Gastrocnemius medialis (tissue), 4 donors: ENCODE measurements around the gene RCN2. TPM values are rescaled to one million over a fixed set of nuclear protein-coding genes. Genes with fewer than 3 reads are reported as not detected.
A peak's percentile ranks its signal among the peaks of the same experiment; 100 is the strongest.

Experiments used
- ATAC-seq, 2 donors: fragments of 150-250 bp; one replicate each; pipeline ENCODE4 v1.9.1; 2016
- DNase-seq, 2 donors: peaks; one replicate each; pipeline ENCODE4 v3.0.0-alpha.2; 2019
- H3K27ac ChIP-seq, 4 donors: fragments of 200-600 bp; sonication (generic); 1 replicate in 1 of 4; 2 replicates in 3 of 4; pipeline ENCODE4 v1.5.1; 2016 to 2018; ENCODE audit warnings: mild to moderate bottlenecking in 2 of 4, moderate library complexity in 1 of 4
- H3K27me3 ChIP-seq, 3 donors: fragments of 200-600 bp; sonication (generic) in 2 of 3; 1 replicate in 1 of 3; 2 replicates in 2 of 3; pipeline versions ENCODE4 v1.5.1 to v1.6.0; 2016 to 2019; ENCODE audit warnings: mild to moderate bottlenecking in 1 of 3, moderate library complexity in 1 of 3
- H3K36me3 ChIP-seq, 2 donors: fragments of 200-600 bp; sonication (generic) in 1 of 2; one replicate each; pipeline ENCODE4 v1.5.1; 2017 to 2018
- H3K4me1 ChIP-seq, 2 donors: fragments of 200-600 bp; sonication (generic) in 1 of 2; one replicate each; pipeline ENCODE4 v1.5.1; 2016 to 2017; ENCODE audit warnings: mild to moderate bottlenecking in 2 of 2
- H3K4me3 ChIP-seq, 4 donors: fragments of 200-600 bp; sonication (generic) in 3 of 4; 1 replicate in 1 of 4; 2 replicates in 3 of 4; pipeline ENCODE4 v1.5.1; 2016 to 2019; ENCODE audit warnings: mild to moderate bottlenecking in 2 of 4
- H3K9me3 ChIP-seq, 3 donors: fragments of 200-600 bp; sonication (generic) in 2 of 3; 1 replicate in 1 of 3; 2 replicates in 2 of 3; pipeline ENCODE4 v1.5.1; 2016 to 2019
- POLR2A ChIP-seq, 2 donors: fragments of 450-650 bp; IDR thresholded peaks; one replicate each; pipeline ENCODE4 v1.6.1; 2017; ENCODE audit warnings: antibody characterized with exemption in 2 of 2, mild to moderate bottlenecking in 2 of 2, moderate library complexity in 2 of 2
- in situ Hi-C, 4 donors: fragments of 200-750 bp; cut with MboI; loops; one replicate each; pipeline versions ENCODE4 v1.15.0 to v1.8.0; 2017; ENCODE audit warnings: low sequenced_read_pairs in 4 of 4
- intact Hi-C: fragments of 100-400 bp; cut with DNase I; formaldehyde crosslinking; loops from one replicate; pipeline ENCODE4 v1.15.1; 2023; ENCODE audit warnings: low total_unique reads
- total RNA-seq, 4 donors: library from RNA; depleted of rRNA; stranded (reverse); fragments of >200 nt; gene quantifications; one replicate each; pipeline versions ENCODE4 v1.1.0 to v1.2.3, GENCODE V29; 2016
- TF ChIP-seq, protein P1 (sequence below), 5 experiments: fragments of 450-650 bp in 3 of 5; fragments of 200-600 bp in 2 of 5; sonication (generic) in 2 of 5; IDR thresholded peaks in 4 of 5; conservative IDR thresholded peaks in 1 of 5; 1 replicate in 4 of 5; 2 replicates in 1 of 5; pipeline ENCODE4 v1.5.1; 2016 to 2019; ENCODE audit warnings: antibody characterized with exemption in 5 of 5, mild to moderate bottlenecking in 3 of 5, moderate library complexity in 3 of 5

The RCN2 gene
- total RNA-seq, 4 donors from 2014 or later, result 23.2 to 32.2 (median 30.4) TPM

DNA sequence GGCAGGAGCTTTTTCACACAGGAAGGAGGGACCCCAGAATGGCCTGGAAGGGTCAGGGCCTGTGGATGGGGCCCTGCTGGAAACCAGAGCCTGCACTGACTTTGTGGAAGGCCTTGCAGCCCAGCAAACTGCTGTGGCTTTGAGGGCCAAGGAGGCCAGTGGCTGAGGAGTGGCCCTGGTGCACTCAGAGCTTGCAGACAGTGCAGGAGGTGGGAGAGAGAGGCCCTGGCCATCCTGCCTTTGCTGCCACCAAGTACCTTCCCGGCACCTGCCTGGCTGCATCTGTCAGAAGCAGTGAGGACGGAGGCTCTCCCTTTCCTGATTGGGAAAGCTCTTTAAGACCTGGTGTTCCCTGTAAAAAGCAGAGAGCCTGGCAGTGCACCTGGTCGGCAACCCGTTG lies 69.8 kb downstream of the RCN2 start:
- in situ Hi-C loops, result no loop called here
- Histone ChIP-seq H3K9me3 (no peaks in the 10 kb centered on the region), H3K36me3 (no peaks in the 10 kb centered on the region), H3K4me3 (no peak overlapping the region), H3K27ac (no peak overlapping the region), H3K4me1 (peaks cover 0 to 4% of the 10 kb centered on the region in 2 donors), H3K27me3 (no peaks in the 10 kb centered on the region)
- ATAC-seq (no peak), DNase-seq (no peak)
- intact Hi-C loops, result no loop called here
- TF ChIP-seq, protein P1, sequence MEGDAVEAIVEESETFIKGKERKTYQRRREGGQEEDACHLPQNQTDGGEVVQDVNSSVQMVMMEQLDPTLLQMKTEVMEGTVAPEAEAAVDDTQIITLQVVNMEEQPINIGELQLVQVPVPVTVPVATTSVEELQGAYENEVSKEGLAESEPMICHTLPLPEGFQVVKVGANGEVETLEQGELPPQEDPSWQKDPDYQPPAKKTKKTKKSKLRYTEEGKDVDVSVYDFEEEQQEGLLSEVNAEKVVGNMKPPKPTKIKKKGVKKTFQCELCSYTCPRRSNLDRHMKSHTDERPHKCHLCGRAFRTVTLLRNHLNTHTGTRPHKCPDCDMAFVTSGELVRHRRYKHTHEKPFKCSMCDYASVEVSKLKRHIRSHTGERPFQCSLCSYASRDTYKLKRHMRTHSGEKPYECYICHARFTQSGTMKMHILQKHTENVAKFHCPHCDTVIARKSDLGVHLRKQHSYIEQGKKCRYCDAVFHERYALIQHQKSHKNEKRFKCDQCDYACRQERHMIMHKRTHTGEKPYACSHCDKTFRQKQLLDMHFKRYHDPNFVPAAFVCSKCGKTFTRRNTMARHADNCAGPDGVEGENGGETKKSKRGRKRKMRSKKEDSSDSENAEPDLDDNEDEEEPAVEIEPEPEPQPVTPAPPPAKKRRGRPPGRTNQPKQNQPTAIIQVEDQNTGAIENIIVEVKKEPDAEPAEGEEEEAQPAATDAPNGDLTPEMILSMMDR (IDR thresholded peaks at IDR 0.05 in 4 of 5, conservative IDR thresholded peaks at IDR 0.05 in 1 of 5), result no peak
- no peak for TF ChIP-seq POLR2A (IDR thresholded peaks at IDR 0.05)

DNA sequence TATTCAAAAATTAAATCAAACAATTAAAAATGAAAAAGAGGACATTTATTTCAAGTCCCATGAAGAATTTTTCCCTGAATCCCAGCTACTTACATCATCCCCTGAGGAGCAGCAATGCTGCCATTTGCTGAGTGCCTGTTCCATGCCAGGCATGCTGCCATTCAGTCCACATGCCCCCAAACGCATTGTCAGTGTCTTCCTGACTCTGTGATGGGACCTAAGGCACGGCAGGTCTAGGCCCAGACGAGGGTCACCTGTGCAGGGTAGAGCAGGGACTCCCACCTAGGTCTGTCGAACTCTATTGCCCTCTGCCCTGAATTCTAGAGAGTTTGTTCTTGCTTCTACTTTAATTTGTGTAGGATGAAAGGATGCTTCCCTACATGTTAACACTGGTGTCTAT lies 70.4 kb downstream of the RCN2 start:
- DNase-seq (no peak), ATAC-seq (no peak)
- Histone ChIP-seq H3K4me1 (no peaks in the 10 kb centered on the region), H3K9me3 (no peaks in the 10 kb centered on the region), H3K4me3 (no peak overlapping the region), H3K27ac (no peak overlapping the region), H3K27me3 (no peaks in the 10 kb centered on the region), H3K36me3 (no peaks in the 10 kb centered on the region)
- TF ChIP-seq POLR2A (IDR thresholded peaks at IDR 0.05), result no peak
- in situ Hi-C loops, result no loop called here
- intact Hi-C loops, result no loop called here

DNA sequence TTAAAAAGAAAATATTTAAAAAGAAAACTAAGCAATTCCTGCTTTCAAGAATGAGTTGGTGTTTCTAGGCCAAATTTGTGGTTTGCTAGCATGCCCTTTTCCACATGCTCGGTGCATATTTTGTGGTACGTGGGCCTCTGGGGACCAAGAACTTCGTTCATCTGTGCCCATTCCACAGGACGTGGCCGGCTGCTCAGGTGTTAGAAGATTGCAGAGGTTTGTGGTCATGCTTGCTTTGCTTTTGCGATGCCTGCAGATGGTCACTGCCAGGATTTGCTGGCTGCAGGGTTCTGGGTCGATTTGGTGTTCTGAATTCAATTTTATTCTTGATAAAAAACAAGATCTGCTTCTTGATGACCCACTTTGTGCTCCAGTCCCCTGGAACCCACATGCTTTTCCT lies 70.9 kb downstream of the RCN2 start:
- Histone ChIP-seq H3K4me1 (no peaks in the 10 kb centered on the region), H3K9me3 (no peaks in the 10 kb centered on the region), H3K27me3 (no peaks in the 10 kb centered on the region), H3K4me3 (no peak overlapping the region), H3K27ac (peak overlapping the region in 1 of 4 donors; percentile 29), H3K36me3 (no peaks in the 10 kb centered on the region)
- no peak for DNase-seq
- no peak for ATAC-seq
- intact Hi-C loops (no loop called here), in situ Hi-C loops (no loop called here)
- no peak for TF ChIP-seq POLR2A (IDR thresholded peaks at IDR 0.05)
- TF ChIP-seq, protein P1 (IDR thresholded peaks at IDR 0.05 in 4 of 5, conservative IDR thresholded peaks at IDR 0.05 in 1 of 5), result no peak

GRCh38 chr15:77002954-77003912 lies 71.7 kb downstream of the RCN2 start:
- Histone ChIP-seq H3K27me3 (no peaks in the 10 kb centered on the region), H3K27ac (peak overlapping the region in 1 of 4 donors; percentile 29), H3K9me3 (no peaks in the 10 kb centered on the region), H3K36me3 (no peaks in the 10 kb centered on the region), H3K4me1 (no peaks in the 10 kb centered on the region), H3K4me3 (no peak overlapping the region)
- ATAC-seq, result peak; percentile 26 to 62
- intact Hi-C loops, result no loop called here
- peak in 1 of 2 donors; percentile 15 for TF ChIP-seq POLR2A (IDR thresholded peaks at IDR 0.05)
- TF ChIP-seq, protein P1 (IDR thresholded peaks at IDR 0.05 in 4 of 5, conservative IDR thresholded peaks at IDR 0.05 in 1 of 5), result no peak
- peak; percentile 40 to 53 for DNase-seq
- in situ Hi-C loops, result no loop called here

Other genes with a start within 250 kb of the RCN2 start
- 10 to 100 TPM; 19.6 to 35.9 (median 31.8) TPM for gene SCAPER, start 26.4 kb upstream of the RCN2 start, total RNA-seq
- gene PSTPIP1, start 63.4 kb downstream of the RCN2 start, total RNA-seq, result 1 to 10 TPM in 2 of 4 donors, under 1 TPM in 1, not detected in 1; 0.76 to 5.2 (median 3.1) TPM
- gene TSPAN3, start 139.4 kb downstream of the RCN2 start, total RNA-seq, result 100 to 1,000 TPM; 229 to 361 (median 341) TPM